ENCODE measurements around the gene B3GAT1. TPM values are rescaled to one million over a fixed set of nuclear protein-coding genes. Genes with fewer than 3 reads are reported as not detected.

B3GAT1 gene
- total and polyA plus RNA-seq, 2 of the 13 experiments (the other 11 are each of a cell fraction or from before 2014, with no cell fraction given) = not detected

DNA sequence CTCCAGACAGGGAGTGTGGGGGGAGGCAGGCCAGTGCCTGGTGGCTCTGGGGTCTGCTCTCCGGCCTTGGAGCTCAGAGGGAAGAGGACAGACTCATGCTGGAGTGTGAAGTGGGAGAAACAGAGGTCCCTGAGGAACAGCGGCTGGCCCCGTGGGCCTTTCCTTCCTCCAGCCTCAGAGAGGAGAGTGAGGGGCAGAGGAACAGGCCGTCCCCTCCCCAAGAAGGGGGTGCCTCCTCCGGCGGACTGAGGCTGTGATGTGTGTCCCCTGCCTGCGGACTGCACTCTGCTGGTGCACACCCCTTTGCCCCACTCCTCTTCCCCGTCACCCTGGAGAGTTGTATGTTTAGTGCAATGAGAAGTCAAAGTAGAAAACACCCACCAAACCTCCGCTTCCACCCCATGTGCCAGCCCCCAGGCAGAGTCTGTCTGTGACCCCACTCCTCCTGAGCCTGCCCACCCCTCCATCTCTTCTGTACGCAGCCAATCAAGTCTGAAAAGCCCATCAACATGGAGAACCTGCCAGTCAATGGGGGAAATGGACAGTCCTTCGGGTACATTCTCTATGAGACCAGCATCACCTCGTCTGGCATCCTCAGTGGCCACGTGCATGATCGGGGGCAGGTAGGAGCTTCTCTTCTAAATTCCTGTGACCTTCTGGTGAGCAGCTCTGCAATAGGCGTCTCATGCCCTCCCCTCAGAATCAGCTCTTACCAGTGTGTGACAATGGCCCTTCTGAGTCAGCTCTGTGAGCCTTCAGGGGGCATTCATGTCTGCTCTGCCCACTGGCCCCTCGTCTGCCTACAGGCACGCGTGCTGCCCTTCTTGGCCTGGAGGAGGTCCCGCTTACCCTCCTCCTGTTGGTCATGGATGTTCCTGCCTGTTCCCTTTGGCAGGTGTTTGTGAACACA is 41.3 kb downstream of the B3GAT1 start:
- Histone ChIP-seq H3K36me3 (replicated peaks in 1 of 2; ENCODE audit: control insufficient read depth in 1 of 2, insufficient read depth in 2 of 2, low read length in 2 of 2) (no peaks in the 10 kb centered on the region), H2AFZ (ENCODE audit: low read length) (no peak overlapping the region), H3K4me2 (ENCODE audit: low read depth, low read length) (no peak overlapping the region), H3K9ac (ENCODE audit: insufficient read depth, low read depth, low read length) (no peak overlapping the region), H3K27me3 (ENCODE audit: control insufficient read depth in 1 of 2, insufficient read depth in 2 of 2, low read length in 2 of 2) (peaks cover 12 to 46% of the 10 kb centered on the region in 2 experiments; a peak in 4 of 5 replicates), H3K4me3 (replicated peaks in 1 of 3; ENCODE audit: insufficient read depth in 1 of 3, low read depth in 2 of 3, low read length in 3 of 3) (no peak overlapping the region), H4K20me1 (ENCODE audit: insufficient read depth, low read length) (no peaks in the 10 kb centered on the region), H3K79me2 (ENCODE audit: insufficient read depth, low read length) (no peaks in the 10 kb centered on the region), H3K27ac (ENCODE audit: extremely low read length, insufficient read depth, low read length) (no peak overlapping the region), H3K9me3 (ENCODE audit: low read length) (no peaks in the 10 kb centered on the region), H3K4me1 (ENCODE audit: insufficient read depth, low read length) (no peaks in the 10 kb centered on the region)
- no TSS peak for BruUV-seq (replicated peaks)
- ATAC-seq (no peak), FAIRE-seq (no peak), DNase-seq (ENCODE audit: low spot score) (no peak)
- ChIA-PET POLR2A (no interaction called here), CTCF (ENCODE audit: low intra/inter-chr PET ratio, low total read pairs) (no interaction called here)
- WGBS (ENCODE audit: low lambda C conversion rate) = 10% methylated on average over 13 of the region's 19 CpGs
- TF ChIP-seq ZFAT (CRISPR knock-in tag; conservative IDR thresholded peaks at IDR 0.05) = no peak
- TF ChIP-seq, protein P1, sequence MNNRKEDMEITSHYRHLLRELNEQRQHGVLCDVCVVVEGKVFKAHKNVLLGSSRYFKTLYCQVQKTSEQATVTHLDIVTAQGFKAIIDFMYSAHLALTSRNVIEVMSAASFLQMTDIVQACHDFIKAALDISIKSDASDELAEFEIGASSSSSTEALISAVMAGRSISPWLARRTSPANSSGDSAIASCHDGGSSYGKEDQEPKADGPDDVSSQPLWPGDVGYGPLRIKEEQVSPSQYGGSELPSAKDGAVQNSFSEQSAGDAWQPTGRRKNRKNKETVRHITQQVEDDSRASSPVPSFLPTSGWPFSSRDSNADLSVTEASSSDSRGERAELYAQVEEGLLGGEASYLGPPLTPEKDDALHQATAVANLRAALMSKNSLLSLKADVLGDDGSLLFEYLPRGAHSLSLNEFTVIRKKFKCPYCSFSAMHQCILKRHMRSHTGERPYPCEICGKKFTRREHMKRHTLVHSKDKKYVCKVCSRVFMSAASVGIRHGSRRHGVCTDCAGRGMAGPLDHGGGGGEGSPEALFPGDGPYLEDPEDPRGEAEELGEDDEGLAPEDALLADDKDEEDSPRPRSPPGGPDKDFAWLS (CRISPR knock-in tag; IDR thresholded peaks at IDR 0.05; ENCODE audit: borderline replicate concordance) = no peak
- TF ChIP-seq CCDC6 (CRISPR knock-in tag; IDR thresholded peaks at IDR 0.05) = no peak
- no peak for TF ChIP-seq RFX3 (CRISPR knock-in tag; IDR thresholded peaks at IDR 0.05)
- TF ChIP-seq SOX13 (IDR thresholded peaks at IDR 0.05) = no peak
- no peak for TF ChIP-seq SOX13 (CRISPR knock-in tag; conservative IDR thresholded peaks at IDR 0.05 in 1 of 2, IDR thresholded peaks at IDR 0.05 in 1 of 2)
- TF ChIP-seq, protein P2, sequence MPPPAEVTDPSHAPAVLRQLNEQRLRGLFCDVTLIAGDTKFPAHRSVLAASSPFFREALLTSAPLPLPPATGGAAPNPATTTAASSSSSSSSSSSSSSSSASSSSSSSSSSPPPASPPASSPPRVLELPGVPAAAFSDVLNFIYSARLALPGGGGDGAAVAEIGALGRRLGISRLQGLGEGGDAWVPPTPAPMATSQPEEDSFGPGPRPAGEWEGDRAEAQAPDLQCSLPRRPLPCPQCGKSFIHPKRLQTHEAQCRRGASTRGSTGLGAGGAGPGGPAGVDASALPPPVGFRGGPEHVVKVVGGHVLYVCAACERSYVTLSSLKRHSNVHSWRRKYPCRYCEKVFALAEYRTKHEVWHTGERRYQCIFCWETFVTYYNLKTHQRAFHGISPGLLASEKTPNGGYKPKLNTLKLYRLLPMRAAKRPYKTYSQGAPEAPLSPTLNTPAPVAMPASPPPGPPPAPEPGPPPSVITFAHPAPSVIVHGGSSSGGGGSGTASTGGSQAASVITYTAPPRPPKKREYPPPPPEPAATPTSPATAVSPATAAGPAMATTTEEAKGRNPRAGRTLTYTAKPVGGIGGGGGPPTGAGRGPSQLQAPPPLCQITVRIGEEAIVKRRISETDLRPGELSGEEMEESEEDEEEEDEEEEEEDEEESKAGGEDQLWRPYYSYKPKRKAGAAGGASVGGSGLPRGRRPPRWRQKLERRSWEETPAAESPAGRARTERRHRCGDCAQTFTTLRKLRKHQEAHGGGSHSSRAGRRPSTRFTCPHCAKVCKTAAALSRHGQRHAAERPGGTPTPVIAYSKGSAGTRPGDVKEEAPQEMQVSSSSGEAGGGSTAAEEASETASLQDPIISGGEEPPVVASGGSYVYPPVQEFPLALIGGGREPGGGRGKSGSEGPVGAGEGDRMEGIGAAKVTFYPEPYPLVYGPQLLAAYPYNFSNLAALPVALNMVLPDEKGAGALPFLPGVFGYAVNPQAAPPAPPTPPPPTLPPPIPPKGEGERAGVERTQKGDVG (CRISPR knock-in tag; IDR thresholded peaks at IDR 0.05; ENCODE audit: borderline replicate concordance) = no peak
- in situ Hi-C loops (cut with HindIII; ENCODE audit: extremely low pct_ligation_motif_present, low pct_unique_long_range_greater_than_20kb) (no loop called here), intact Hi-C loops (cut with micrococcal nuclease; ENCODE audit: unreplicated experiment) (no loop called here)
